ENCODE data around the gene TRIM7. TPM values are rescaled to one million over a fixed set of nuclear protein-coding genes. Genes with fewer than 3 reads are reported as not detected.
A peak's percentile ranks its signal among the peaks of the same experiment; 100 is the strongest.
"Not testable (repeated sequence)": the region's sequence is repeated elsewhere in the genome, so short reads cannot be mapped to it uniquely, and the experiment has no call there.

TRIM7 gene
- total RNA-seq, 1 donor from 2014 or later = 0.78 TPM

DNA sequence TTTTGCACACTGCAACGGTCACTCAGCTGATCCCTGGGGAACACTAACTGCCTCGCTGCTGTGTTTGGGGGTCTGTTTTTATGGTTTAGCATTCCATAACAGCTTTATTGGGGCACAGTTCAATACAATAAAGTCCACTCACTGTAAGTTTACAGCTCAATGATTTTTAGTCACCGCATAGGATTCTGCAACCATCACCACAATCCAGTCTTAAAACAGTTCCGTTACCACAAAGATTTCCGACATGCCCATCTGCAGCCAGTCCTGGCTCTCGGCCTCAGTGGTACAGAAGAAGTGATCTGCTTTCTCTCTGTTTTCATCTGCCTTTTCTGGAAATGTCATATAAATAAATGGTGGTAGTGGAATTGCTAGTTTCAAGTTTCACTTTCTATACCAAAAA lies 34.0 kb downstream of the TRIM7 start:
- no peak for DNase-seq

DNA sequence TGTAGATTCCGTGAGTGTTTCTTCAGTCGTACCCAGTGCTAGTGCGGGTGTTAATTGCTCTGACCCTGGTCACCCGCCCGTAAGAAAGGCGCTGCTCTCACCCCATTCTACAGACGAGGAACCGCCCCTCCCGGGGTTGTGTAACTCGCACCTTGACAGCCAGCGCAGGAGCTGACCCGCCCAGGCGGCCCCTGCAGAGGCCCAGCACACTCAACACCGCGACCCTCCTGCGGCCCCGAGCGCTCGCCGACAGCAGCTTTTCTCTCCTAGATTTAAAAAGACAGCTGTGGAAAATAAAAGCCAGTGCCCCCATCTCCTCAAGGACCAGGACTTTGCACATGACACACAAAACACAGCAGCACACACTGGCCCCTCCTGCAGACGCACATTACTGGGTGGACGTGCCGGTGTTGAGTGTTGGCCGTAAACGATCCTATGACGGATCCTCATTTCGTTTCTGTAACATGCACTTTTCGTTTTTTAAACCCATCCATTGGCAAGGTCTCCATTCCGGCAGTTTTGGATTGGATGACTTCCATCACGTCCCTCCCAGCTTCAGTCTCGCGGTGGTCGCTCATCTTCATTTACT lies 34.7 kb downstream of the TRIM7 start:
- DNase-seq = no peak

- DNase-seq = not testable (repeated sequence)
Observed at GRCh38 chr5:181169459-181170236, 35.3 kb downstream of the TRIM7 start.

GRCh38 chr5:181168595-181169118 lies 36.3 kb downstream of the TRIM7 start:
- DNase-seq = no peak

DNA sequence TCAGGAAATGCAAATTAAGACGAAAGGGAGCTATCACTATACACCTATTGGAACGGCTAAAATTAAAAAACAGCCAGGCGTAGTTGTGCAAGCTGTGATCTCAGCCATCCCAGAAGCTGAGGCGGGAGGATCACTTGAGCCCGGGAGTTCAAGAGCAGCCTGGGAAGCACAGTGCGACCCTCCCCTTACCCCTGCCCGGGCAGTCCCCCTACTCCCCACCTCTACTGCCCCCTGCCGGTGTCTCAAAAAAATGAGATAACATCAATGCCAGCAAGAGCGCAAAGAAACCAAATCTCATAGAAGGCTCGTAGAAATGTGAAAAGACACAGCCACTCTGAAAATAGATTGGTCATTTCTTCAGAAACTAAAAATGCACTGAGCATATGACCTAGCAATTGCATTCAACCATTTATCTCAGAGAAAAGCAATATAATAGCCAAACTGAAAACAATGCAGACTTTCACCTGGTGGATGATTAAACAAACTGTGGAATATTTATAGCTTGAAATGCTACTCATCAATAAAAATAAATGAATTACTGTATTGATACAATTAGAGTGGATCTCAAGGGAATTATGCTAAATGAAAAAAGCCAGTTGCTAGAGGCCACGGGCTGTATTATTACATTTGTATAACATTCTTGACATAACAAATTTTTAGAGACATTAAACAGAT lies 37.0 kb downstream of the TRIM7 start:
- DNase-seq = no peak

- no peak for DNase-seq
Observed at GRCh38 chr5:181166812-181167733, 37.9 kb downstream of the TRIM7 start.

GRCh38 chr5:181164076-181164952 lies 40.7 kb downstream of the TRIM7 start:
- DNase-seq = no peak

- DNase-seq = no peak
Observed at GRCh38 chr5:181163487-181164075, 41.4 kb downstream of the TRIM7 start.

DNA sequence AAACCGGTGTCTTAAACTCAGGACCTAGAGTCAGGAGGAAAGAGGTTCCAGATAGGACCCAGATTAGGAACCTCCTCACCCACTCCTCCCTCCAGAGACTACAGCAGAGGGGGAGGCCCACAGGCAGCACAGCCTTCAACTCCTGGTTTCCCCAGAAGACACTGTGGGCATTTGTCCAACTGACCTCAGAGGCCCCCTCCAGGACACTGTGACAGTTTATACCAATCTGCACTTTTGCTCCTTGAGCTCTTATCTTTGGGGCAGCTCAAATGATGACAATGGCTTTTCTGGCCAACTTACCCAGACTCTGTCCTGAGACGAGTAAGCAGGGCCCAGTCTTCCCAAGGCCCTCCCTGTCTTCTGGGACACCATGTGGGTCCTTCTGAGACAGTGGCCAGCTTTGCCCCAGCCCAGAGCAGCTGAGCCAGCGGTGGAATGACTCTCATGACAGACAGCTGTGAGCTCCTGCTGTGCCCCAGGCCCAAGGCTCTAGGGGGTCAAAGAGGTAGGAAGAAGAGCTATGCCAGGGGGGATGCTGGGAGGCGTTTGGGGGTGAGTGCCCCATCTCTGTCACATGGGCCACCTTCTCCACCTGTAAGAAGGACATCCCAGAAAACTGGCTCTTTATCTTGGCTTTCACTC lies 43.3 kb downstream of the TRIM7 start:
- DNase-seq = no peak

DNA sequence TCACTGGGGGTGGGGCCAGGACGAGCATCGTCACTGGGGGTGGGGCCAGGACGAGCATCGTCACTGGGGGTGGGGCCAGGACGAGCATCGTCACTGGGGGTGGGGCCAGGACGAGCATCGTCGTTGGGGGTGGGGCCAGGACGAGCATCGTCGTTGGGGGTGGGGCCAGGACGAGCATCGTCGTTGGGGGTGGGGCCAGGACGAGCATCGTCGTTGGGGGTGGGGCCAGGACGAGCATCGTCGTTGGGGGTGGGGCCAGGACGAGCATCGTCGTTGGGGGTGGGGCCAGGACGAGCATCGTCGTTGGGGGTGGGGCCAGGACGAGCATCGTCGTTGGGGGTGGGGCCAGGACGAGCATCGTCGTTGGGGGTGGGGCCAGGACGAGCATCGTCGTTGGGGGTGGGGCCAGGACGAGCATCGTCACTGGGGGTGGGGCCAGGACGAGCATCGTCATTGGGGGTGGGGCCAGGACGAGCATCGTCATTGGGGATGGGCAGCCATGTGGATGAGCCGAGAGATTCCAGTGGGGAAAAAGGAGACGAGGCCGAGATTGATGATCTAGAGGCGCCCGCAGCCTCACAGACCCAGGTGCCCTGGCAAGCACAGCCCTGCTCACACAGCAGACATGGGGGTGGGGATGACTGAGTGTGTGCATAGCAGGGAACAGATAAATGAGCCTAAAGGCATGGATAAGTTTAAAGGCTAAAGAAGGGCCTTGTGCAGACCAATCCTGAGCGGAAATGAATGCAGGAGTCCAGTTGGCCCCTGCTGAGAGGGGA lies 44.1 kb downstream of the TRIM7 start:
- peak; percentile 74 for DNase-seq

- peak; percentile 26 for DNase-seq
Observed at GRCh38 chr5:181160152-181160754, 44.7 kb downstream of the TRIM7 start.

DNA sequence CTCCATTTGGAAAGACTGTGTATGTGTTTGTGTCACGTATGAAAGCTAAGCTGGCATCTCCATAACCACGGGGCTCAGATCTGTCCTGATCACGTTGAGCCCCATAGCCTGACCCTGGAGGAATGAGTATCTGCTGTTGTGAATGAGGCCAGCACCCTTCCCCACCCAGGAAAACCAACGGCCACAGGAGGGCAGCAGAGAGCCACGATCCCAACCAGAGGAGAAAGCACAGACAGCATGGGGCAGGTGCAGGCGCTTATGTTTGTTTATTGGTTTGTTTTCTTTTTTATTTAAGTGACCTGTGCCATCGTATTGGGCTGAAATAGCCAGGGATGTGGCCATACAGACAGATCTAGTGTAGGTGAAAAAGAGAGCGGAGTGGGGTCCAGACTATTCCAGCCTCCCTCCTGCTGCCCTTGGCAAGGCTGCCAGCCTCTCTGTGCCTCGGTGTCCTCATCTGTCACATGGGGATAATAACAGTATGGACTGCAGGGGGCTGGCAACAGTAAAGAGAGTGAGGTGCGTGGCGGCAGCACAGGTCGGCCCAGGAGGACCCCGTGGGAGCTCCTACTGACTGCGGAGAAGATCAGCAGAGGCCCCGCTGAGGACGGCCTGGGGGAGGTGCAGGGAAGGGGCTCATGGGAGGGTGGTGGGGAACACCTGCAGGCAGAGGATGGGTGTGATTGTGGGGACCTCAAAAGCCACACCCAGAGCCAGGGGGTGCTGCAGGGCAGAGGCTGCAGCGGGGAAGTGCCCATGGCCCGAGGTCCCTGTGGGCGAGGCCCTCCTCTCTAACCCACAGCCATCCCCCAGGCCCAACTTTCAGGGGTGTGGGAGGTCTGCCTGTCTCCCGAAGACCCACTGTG lies 45.5 kb downstream of the TRIM7 start:
- DNase-seq = peak; percentile 76

DNA sequence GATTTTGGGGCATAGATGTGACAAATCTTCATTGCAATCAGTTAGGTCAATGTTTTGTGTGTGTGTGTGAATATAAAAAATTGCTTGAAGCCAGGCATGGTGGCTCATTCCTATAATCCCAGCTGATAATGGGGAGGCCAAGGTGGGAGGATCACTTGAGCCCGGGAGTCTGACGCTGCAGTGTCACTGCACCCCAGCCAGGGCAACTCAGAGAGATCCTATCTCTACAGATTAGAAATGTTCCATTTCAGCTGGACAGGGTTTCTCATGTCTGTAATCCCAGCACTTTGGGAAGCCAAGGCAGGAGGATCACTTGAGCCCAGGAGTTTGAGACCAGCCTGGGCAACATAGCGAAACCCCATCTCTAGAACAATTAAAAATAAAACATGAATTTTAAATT lies 46.1 kb downstream of the TRIM7 start:
- DNase-seq = no peak

GRCh38 chr5:181156758-181157157 lies 48.2 kb downstream of the TRIM7 start:
- no peak for DNase-seq

- DNase-seq = no peak
Observed at GRCh38 chr5:181153814-181154213, 51.2 kb downstream of the TRIM7 start.

- no peak for DNase-seq
Observed at GRCh38 chr5:181152406-181152805, 52.6 kb downstream of the TRIM7 start.

- no peak for DNase-seq
Observed at GRCh38 chr5:181151146-181151545, 53.9 kb downstream of the TRIM7 start.

Data from occipital lobe (tissue), 2 donors.